Uterus (tissue), 4 donors: ENCODE measurements around the gene VPS52. TPM values are rescaled to one million over a fixed set of nuclear protein-coding genes. Genes with fewer than 3 reads are reported as not detected.

Source experiments
- DNase-seq, 2 donors: peaks; one replicate each; pipeline ENCODE4 v3.0.0-alpha.2; 2019 to 2020
- H3K27ac ChIP-seq, 2 donors: fragments of 200-600 bp; sonication (generic); 1 replicate in 1 of 2; 2 replicates in 1 of 2; pipeline ENCODE4 v1.5.1; 2016 to 2018
- H3K27me3 ChIP-seq, 2 donors: fragments of 200-600 bp; sonication (generic); one replicate each; pipeline ENCODE4 v1.5.1; 2018 to 2019; ENCODE audit warnings: control low read depth in 1 of 2
- H3K36me3 ChIP-seq, 2 donors: fragments of 200-600 bp; sonication (generic); one replicate each; pipeline ENCODE4 v1.5.1; 2019; ENCODE audit warnings: control low read depth in 1 of 2
- H3K4me1 ChIP-seq, 2 donors: fragments of 200-600 bp; sonication (generic); one replicate each; pipeline ENCODE4 v1.5.1; 2018 to 2019; ENCODE audit warnings: control low read depth in 1 of 2
- H3K4me3 ChIP-seq, 2 donors: fragments of 200-600 bp; sonication (generic); 1 replicate in 1 of 2; 2 replicates in 1 of 2; pipeline ENCODE4 v1.5.1; 2018 to 2019; ENCODE audit warnings: mild to moderate bottlenecking in 1 of 2
- H3K9me3 ChIP-seq, 2 donors: fragments of 200-600 bp; sonication (generic); one replicate each; pipeline ENCODE4 v1.5.1; 2019; ENCODE audit warnings: control low read depth in 1 of 2
- CTCF ChIP-seq, 4 experiments: fragments of 200-600 bp in 2 of 4; fragments of 450-650 bp in 2 of 4; sonication (generic) in 2 of 4; IDR thresholded peaks; one replicate each; pipeline ENCODE4 v1.5.1; 2016 to 2019; ENCODE audit warnings: antibody characterized with exemption in 4 of 4, mild to moderate bottlenecking in 2 of 4, moderate library complexity in 1 of 4
- POLR2A ChIP-seq, 2 donors: fragments of 450-650 bp; IDR thresholded peaks; one replicate each; pipeline ENCODE4 v1.6.1; 2016; ENCODE audit warnings: antibody characterized with exemption in 2 of 2, mild to moderate bottlenecking in 1 of 2, moderate library complexity in 1 of 2
- intact Hi-C: fragments of 100-400 bp; cut with DNase I; formaldehyde crosslinking; loops from one replicate; pipeline ENCODE4 v1.15.1; 2023; ENCODE audit warnings: low total_unique reads
- total RNA-seq, 4 donors: library from RNA; depleted of rRNA in 3 of 4; stranded (reverse); fragments of >200 nt in 3 of 4; gene quantifications; one replicate each; pipeline versions ENCODE4 v1.1.0 to v1.2.4, GENCODE V29; 2014 to 2023
- donor health status: DM: yes; HTN: yes; CAD: no.

The VPS52 gene
- total RNA-seq, 4 donors from 2014 or later: 12.8 to 58.4 (median 37.5) TPM

- H3K27me3 ChIP-seq: no peaks in the 10 kb centered on the region
- intact Hi-C loops: no loop called here
- TF ChIP-seq POLR2A (IDR thresholded peaks at IDR 0.05) (no peak), CTCF (IDR thresholded peaks at IDR 0.05) (no peak)
- H3K4me1 ChIP-seq: peaks cover 0 to 5% of the 10 kb centered on the region in 2 donors
- DNase-seq: peak in 1 of 2 donors; percentile 63
- no peaks in the 10 kb centered on the region for H3K36me3 ChIP-seq
- peak overlapping the region; percentile 96 to 98 for H3K27ac ChIP-seq
- H3K4me3 ChIP-seq: peak overlapping the region; percentile 77 to 90
- H3K9me3 ChIP-seq: no peaks in the 10 kb centered on the region
Measured at GRCh38 chr6:33314943-33315792, 43.5 kb upstream of the VPS52 start.

- Histone ChIP-seq H3K27me3 (no peaks in the 10 kb centered on the region), H3K4me1 (peaks cover 0 to 5% of the 10 kb centered on the region in 2 donors), H3K9me3 (no peaks in the 10 kb centered on the region), H3K27ac (peak overlapping the region; percentile 96 to 98), H3K4me3 (peak overlapping the region; percentile 77 to 90), H3K36me3 (no peaks in the 10 kb centered on the region)
- DNase-seq: peak; percentile 75 to 85
- TF ChIP-seq POLR2A (IDR thresholded peaks at IDR 0.05): no peak
- no peak for TF ChIP-seq CTCF (IDR thresholded peaks at IDR 0.05)
- intact Hi-C loops: no loop called here
Measured at GRCh38 chr6:33314515-33314942, 42.9 kb upstream of the VPS52 start.

- peaks cover 0 to 5% of the 10 kb centered on the region in 2 donors for H3K4me1 ChIP-seq
- DNase-seq: peak; percentile 62 to 63
Measured at GRCh38 chr6:33313709-33314514, 42.2 kb upstream of the VPS52 start, which contains the start of gene TAPBP. Gene TAPBP, minus strand, starts transcription at chr6:33314078. Its CDS starts 37 bp downstream, at chr6:33314041.

GRCh38 chr6:33313105-33313708, 41.5 kb upstream of the VPS52 start:
- Histone ChIP-seq H3K9me3 (no peaks in the 10 kb centered on the region), H3K27ac (peak overlapping the region; percentile 96 to 98), H3K36me3 (no peaks in the 10 kb centered on the region), H3K4me1 (peaks cover 0 to 5% of the 10 kb centered on the region in 2 donors), H3K4me3 (peak overlapping the region; percentile 77 to 90), H3K27me3 (no peaks in the 10 kb centered on the region)
- TF ChIP-seq CTCF (IDR thresholded peaks at IDR 0.05) (no peak), POLR2A (IDR thresholded peaks at IDR 0.05) (no peak)
- intact Hi-C loops: no loop called here
- DNase-seq: no peak

More at GRCh38 chr6:33313709-33314514, 42.2 kb upstream of the VPS52 start, which contains the start of gene TAPBP:
- Histone ChIP-seq H3K36me3 (no peaks in the 10 kb centered on the region), H3K27ac (peak within 1 kb of the TSS; percentile 96 to 98), H3K4me3 (peak within 1 kb of the TSS; percentile 77 to 90), H3K27me3 (no peaks in the 10 kb centered on the region), H3K9me3 (no peaks in the 10 kb centered on the region)
- intact Hi-C loops: no loop called here
- TF ChIP-seq CTCF (IDR thresholded peaks at IDR 0.05) (no peak), POLR2A (IDR thresholded peaks at IDR 0.05) (peak; percentile 40)
